BJ (cell line): ENCODE results near the gene CTNNAL1. TPM values are rescaled to one million over a fixed set of nuclear protein-coding genes. Genes with fewer than 3 reads are reported as not detected.

Experiments used
- CTCF ChIA-PET: fragments of 350-600 bp; formaldehyde crosslinking; extraction: SDS; loops from one replicate; lab custom pipeline; 2021; ENCODE audit warnings: antibody characterized with exemption, inconsistent platforms; lab: Yijun Ruan, JAX
- POLR2A ChIA-PET: fragments of 300-600 bp; sonication (Branson Sonifier 250); formaldehyde crosslinking; extraction: SDS; loops from one replicate; lab custom pipeline; 2021; ENCODE audit warnings: antibody characterized with exemption; lab: Charles Lee
- DNase-seq: peaks from one replicate; pipeline ENCODE4 v3.0.0-alpha.2; 2011; ENCODE audit warnings: low read depth
- H3K27me3 ChIP-seq: 2 replicates; pipeline ENCODE4 v1.6.0; 2011; ENCODE audit warnings: low read length; ENCODE audit not compliant: control insufficient read depth, insufficient read depth
- H3K36me3 ChIP-seq: 2 replicates; pipeline ENCODE4 v1.5.1; 2011; ENCODE audit warnings: low read length; ENCODE audit not compliant: control insufficient read depth, insufficient read depth
- H3K4me3 ChIP-seq: 2 replicates; pipeline ENCODE4 v1.5.1; 2011; ENCODE audit warnings: low read depth, mild to moderate bottlenecking, control low read depth, low read length
- polyA plus RNA-seq: library from polyadenylated mRNA; depleted of rRNA; stranded (reverse); fragments of >200 nt; gene quantifications from 2 replicates; pipeline ENCODE4 v1.2.3, GENCODE V29; 2011
- TF ChIP-seq, protein P1 (sequence below): IDR thresholded peaks from 2 replicates; pipeline ENCODE4 v1.5.1; 2011; ENCODE audit warnings: low read depth, mild to moderate bottlenecking, control low read depth, inconsistent platforms, low read length, moderate library complexity; ENCODE audit not compliant: insufficient read depth

The CTNNAL1 gene
- polyA plus RNA-seq, 1 experiment, result 32.6 TPM

DNA sequence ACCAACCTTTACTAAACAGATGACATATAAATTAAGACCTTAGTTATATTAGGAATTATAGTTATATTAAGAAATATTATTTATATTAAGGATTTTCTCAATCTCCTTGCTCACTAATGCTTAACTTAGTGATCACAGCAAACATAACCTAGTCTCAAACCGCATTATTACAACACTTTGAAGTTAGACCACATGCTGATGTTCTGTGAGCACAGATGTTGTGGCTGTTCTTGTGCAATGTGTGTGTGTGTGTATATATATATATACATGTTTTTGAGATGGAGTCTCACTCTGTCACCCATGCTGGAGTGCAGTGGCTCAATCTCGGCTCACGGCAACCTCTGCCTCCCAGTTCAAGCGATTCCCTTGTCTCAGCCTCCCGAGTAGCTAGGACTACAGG is 99.9 kb downstream of the CTNNAL1 start:
- H3K36me3 ChIP-seq, result peaks cover 6% of the 10 kb centered on the region
- H3K27me3 ChIP-seq, result no peaks in the 10 kb centered on the region
- DNase-seq, result no peak
- ChIA-PET CTCF (no interaction called here), POLR2A (no interaction called here)
- TF ChIP-seq, protein P1, sequence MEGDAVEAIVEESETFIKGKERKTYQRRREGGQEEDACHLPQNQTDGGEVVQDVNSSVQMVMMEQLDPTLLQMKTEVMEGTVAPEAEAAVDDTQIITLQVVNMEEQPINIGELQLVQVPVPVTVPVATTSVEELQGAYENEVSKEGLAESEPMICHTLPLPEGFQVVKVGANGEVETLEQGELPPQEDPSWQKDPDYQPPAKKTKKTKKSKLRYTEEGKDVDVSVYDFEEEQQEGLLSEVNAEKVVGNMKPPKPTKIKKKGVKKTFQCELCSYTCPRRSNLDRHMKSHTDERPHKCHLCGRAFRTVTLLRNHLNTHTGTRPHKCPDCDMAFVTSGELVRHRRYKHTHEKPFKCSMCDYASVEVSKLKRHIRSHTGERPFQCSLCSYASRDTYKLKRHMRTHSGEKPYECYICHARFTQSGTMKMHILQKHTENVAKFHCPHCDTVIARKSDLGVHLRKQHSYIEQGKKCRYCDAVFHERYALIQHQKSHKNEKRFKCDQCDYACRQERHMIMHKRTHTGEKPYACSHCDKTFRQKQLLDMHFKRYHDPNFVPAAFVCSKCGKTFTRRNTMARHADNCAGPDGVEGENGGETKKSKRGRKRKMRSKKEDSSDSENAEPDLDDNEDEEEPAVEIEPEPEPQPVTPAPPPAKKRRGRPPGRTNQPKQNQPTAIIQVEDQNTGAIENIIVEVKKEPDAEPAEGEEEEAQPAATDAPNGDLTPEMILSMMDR, result no peak
- H3K4me3 ChIP-seq, result no peak overlapping the region

GRCh38 chr9:108911820-108912219 is 101.5 kb downstream of the CTNNAL1 start:
- Histone ChIP-seq H3K36me3 (peaks cover 10% of the 10 kb centered on the region), H3K4me3 (no peak overlapping the region), H3K27me3 (no peaks in the 10 kb centered on the region)
- no peak for DNase-seq
- TF ChIP-seq, protein P1, result no peak
- ChIA-PET CTCF (no interaction called here), POLR2A (no interaction called here)

- DNase-seq, result no peak
These were observed 102.4 kb downstream of the CTNNAL1 start for GRCh38 chr9:108910914-108911313.

DNA sequence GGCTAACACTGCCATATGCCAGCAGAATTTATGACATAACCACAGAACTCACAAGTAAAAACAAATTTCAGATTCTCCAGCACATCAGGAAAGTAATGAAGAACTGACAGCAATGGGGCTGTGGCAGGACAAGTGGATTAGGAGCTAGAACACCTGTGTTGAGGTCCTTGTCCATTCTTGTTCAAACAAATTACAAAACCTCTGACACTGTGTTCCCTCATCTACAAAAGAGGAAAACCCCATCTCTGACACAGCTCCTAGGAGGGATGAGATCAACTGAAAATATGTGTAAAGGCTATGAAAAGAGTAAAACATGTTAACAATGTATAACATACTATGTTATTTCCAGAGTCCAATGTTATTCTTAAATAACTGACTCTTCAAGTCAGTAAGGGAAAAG is 102.9 kb downstream of the CTNNAL1 start:
- H3K27me3 ChIP-seq, result no peaks in the 10 kb centered on the region
- TF ChIP-seq, protein P1, result no peak
- POLR2A ChIA-PET, result no interaction called here
- H3K36me3 ChIP-seq, result peaks cover 15% of the 10 kb centered on the region
- no peak overlapping the region for H3K4me3 ChIP-seq
- DNase-seq, result no peak
- CTCF ChIA-PET, result interaction anchor here (0.9 to 1.1 kb wide), 2 partner anchors 16 to 18 kb away, joined by 3 read pairs; no protein-coding TSS in a partner anchor

More at GRCh38 chr9:108910914-108911313, 102.4 kb downstream of the CTNNAL1 start:
- TF ChIP-seq, protein P1, result no peak
- H3K36me3 ChIP-seq, result peaks cover 14% of the 10 kb centered on the region
- no peak overlapping the region for H3K4me3 ChIP-seq
- CTCF ChIA-PET, result no interaction called here
- POLR2A ChIA-PET, result no interaction called here
- H3K27me3 ChIP-seq, result no peaks in the 10 kb centered on the region

GRCh38 chr9:108905494-108905893 is 107.8 kb downstream of the CTNNAL1 start:
- ChIA-PET POLR2A (no interaction called here), CTCF (no interaction called here)
- no peak for DNase-seq
- Histone ChIP-seq H3K4me3 (no peak overlapping the region), H3K36me3 (peaks cover 17% of the 10 kb centered on the region), H3K27me3 (no peaks in the 10 kb centered on the region)
- TF ChIP-seq, protein P1, result no peak
